ENCODE measurements around the gene SETD3.

The SETD3 gene

GRCh38 chr14:99516871-99517642 is 36.4 kb upstream of the SETD3 start:
- peak; percentile 67 for DNase-seq (ENCODE audit: low spot score)

- DNase-seq (ENCODE audit: low spot score): peak; percentile 57
Observed at GRCh38 chr14:99516156-99516870, 35.7 kb upstream of the SETD3 start.

- DNase-seq (ENCODE audit: low spot score): peak; percentile 51
Observed at GRCh38 chr14:99515301-99516155, 34.9 kb upstream of the SETD3 start.

GRCh38 chr14:99514552-99515300 is 34.1 kb upstream of the SETD3 start:
- no peak for DNase-seq (ENCODE audit: low spot score)

- DNase-seq (ENCODE audit: low spot score): no peak
Observed at GRCh38 chr14:99513946-99514551, 33.4 kb upstream of the SETD3 start.

- no peak for DNase-seq (ENCODE audit: low spot score)
Observed at GRCh38 chr14:99513183-99513694, 32.6 kb upstream of the SETD3 start.

GRCh38 chr14:99512571-99513182 is 32.0 kb upstream of the SETD3 start:
- DNase-seq (ENCODE audit: low spot score): no peak

- DNase-seq (ENCODE audit: low spot score): no peak
Observed at GRCh38 chr14:99512110-99512449, 31.4 kb upstream of the SETD3 start.

GRCh38 chr14:99511421-99512109 is 30.9 kb upstream of the SETD3 start:
- DNase-seq (ENCODE audit: low spot score): no peak

GRCh38 chr14:99510556-99511139 is 30.0 kb upstream of the SETD3 start:
- no peak for DNase-seq (ENCODE audit: low spot score)

GRCh38 chr14:99509871-99510555 is 29.4 kb upstream of the SETD3 start:
- DNase-seq (ENCODE audit: low spot score): no peak

- no peak for DNase-seq (ENCODE audit: low spot score)
Observed at GRCh38 chr14:99508896-99509629, 28.4 kb upstream of the SETD3 start.

GRCh38 chr14:99507860-99508640 is 27.4 kb upstream of the SETD3 start:
- no peak for DNase-seq (ENCODE audit: low spot score)

- no peak for DNase-seq (ENCODE audit: low spot score)
Observed at GRCh38 chr14:99506276-99506675, 25.6 kb upstream of the SETD3 start.

GRCh38 chr14:99505089-99505488 is 24.4 kb upstream of the SETD3 start:
- DNase-seq (ENCODE audit: low spot score): no peak

GRCh38 chr14:99503848-99504453 is 23.3 kb upstream of the SETD3 start:
- no peak for DNase-seq (ENCODE audit: low spot score)

- DNase-seq (ENCODE audit: low spot score): no peak
Observed at GRCh38 chr14:99502989-99503421, 22.3 kb upstream of the SETD3 start.

Measured in left forelimb (tissue), 1 donor.